HepG2 (cell line): ENCODE measurements around the gene WSCD2. TPM values are rescaled to one million over a fixed set of nuclear protein-coding genes. Genes with fewer than 3 reads are reported as not detected.

Source experiments
- ATAC-seq: fragments of 200-7000 bp; cut with Tn5 transposase; 3 replicates; pipeline ENCODE4 v1.9.1; 2020; ENCODE audit warnings: mild to moderate bottlenecking, moderate library complexity
- BruUV-seq: library from RNA; stranded (reverse); fragments of 400-500 nt; replicated peaks from 2 replicates; lab custom pipeline; 2021; lab: Mats Ljungman, UMichigan
- CTCF ChIA-PET: fragments of 300-600 bp; formaldehyde crosslinking; extraction: SDS; loops from one replicate; lab custom pipeline; 2021; ENCODE audit warnings: low total read pairs, inconsistent platforms, low intra/inter-chr PET ratio; lab: Yijun Ruan, JAX
- POLR2A ChIA-PET: fragments of 350-600 bp; sonication (Branson Sonifier 250); formaldehyde crosslinking; loops from one replicate; lab custom pipeline; 2020; ENCODE audit warnings: antibody characterized with exemption, inconsistent platforms; lab: Yijun Ruan, JAX
- DNase-seq: peaks from one replicate; pipeline ENCODE4 v3.0.0-alpha.2; 2015; ENCODE audit warnings: low spot score
- FAIRE-seq: peaks from 3 replicates; lab custom pipeline; 2011; peaks lifted over from hg19 to GRCh38; lab: Jason Lieb, UNC
- H2AFZ ChIP-seq: one replicate; pipeline ENCODE4 v1.6.1; 2011; ENCODE audit warnings: low read length, inconsistent platforms
- H3K27ac ChIP-seq: fragments of 300-600 bp; 3 replicates; pipeline ENCODE4 v1.8.0; 2011; ENCODE audit warnings: mixed run types, mild to moderate bottlenecking, mixed read lengths, low read length, inconsistent platforms; ENCODE audit not compliant: insufficient read depth; ENCODE audit errors: extremely low read length
- H3K27me3 ChIP-seq, 2 experiments: fragments of 200-600 bp in 1 of 2; 2 replicates in 1 of 2; 3 replicates in 1 of 2; pipeline versions ENCODE4 v1.6.0 to v1.8.0; 2011; ENCODE audit warnings: low read length in 2 of 2, mild to moderate bottlenecking in 2 of 2, moderate library complexity in 2 of 2, inconsistent platforms in 1 of 2; ENCODE audit not compliant: insufficient read depth in 2 of 2, control insufficient read depth in 1 of 2
- H3K36me3 ChIP-seq, 2 experiments: fragments of 200-600 bp in 1 of 2; replicated peaks in 1 of 2; 2 replicates in 1 of 2; 3 replicates in 1 of 2; pipeline versions ENCODE4 v1.5.1 to v1.8.0; 2011; ENCODE audit warnings: low read length in 2 of 2, inconsistent platforms in 1 of 2; ENCODE audit not compliant: insufficient read depth in 2 of 2, control insufficient read depth in 1 of 2
- H3K4me1 ChIP-seq: 2 replicates; pipeline ENCODE4 v1.5.1; 2012; ENCODE audit warnings: low read length, inconsistent platforms; ENCODE audit not compliant: insufficient read depth
- H3K4me2 ChIP-seq: 2 replicates; pipeline ENCODE4 v1.6.0; 2011; ENCODE audit warnings: low read depth, low read length, inconsistent platforms
- H3K4me3 ChIP-seq, 3 experiments: fragments of 200-600 bp in 1 of 3; sonication (generic), shearing (Covaris generic) in 1 of 3; replicated peaks in 1 of 3; 2 replicates each; pipeline ENCODE4 v1.5.1; 2011 to 2016; ENCODE audit warnings: low read length in 3 of 3, inconsistent platforms in 2 of 3, low read depth in 2 of 3, mild to moderate bottlenecking in 2 of 3, control low read depth in 1 of 3, mixed read lengths in 1 of 3; ENCODE audit not compliant: insufficient read depth in 1 of 3
- H3K79me2 ChIP-seq: one replicate; pipeline ENCODE4 v1.6.1; 2011; ENCODE audit warnings: low read length, inconsistent platforms; ENCODE audit not compliant: insufficient read depth
- H3K9ac ChIP-seq: 2 replicates; pipeline ENCODE4 v1.6.0; 2011; ENCODE audit warnings: mild to moderate bottlenecking, low read depth, low read length, inconsistent platforms; ENCODE audit not compliant: insufficient read depth
- H3K9me3 ChIP-seq: 2 replicates; pipeline ENCODE4 v1.5.1; 2012; ENCODE audit warnings: mild to moderate bottlenecking, low read length
- H4K20me1 ChIP-seq: 2 replicates; pipeline ENCODE4 v1.6.0; 2011; ENCODE audit warnings: inconsistent platforms, mild to moderate bottlenecking, low read length, moderate library complexity; ENCODE audit not compliant: insufficient read depth
- CEBPG ChIP-seq: IDR thresholded peaks from 2 replicates; pipeline ENCODE4 v1.6.1; 2016
- EEA1 ChIP-seq: sonication (generic); formaldehyde crosslinking; IDR thresholded peaks from 2 replicates; pipeline ENCODE4 v1.5.1; 2020; ENCODE audit warnings: mild to moderate bottlenecking, missing genetic modification reagents, borderline replicate concordance
- JUNB ChIP-seq: sonication (generic); formaldehyde crosslinking; IDR thresholded peaks from 2 replicates; pipeline ENCODE4 v1.8.0; 2022; ENCODE audit warnings: missing genetic modification reagents, mild to moderate bottlenecking, borderline replicate concordance
- NFATC3 ChIP-seq: sonication (generic); formaldehyde crosslinking; IDR thresholded peaks from 2 replicates; pipeline ENCODE4 v1.5.1; 2020; ENCODE audit warnings: mild to moderate bottlenecking, missing genetic modification reagents
- NFYB ChIP-seq: sonication (generic); formaldehyde crosslinking; IDR thresholded peaks from 2 replicates; pipeline ENCODE4 v1.4.0; 2020; ENCODE audit warnings: missing genetic modification reagents
- YY1 ChIP-seq: IDR thresholded peaks from 2 replicates; pipeline ENCODE4 v1.6.1; 2011; ENCODE audit warnings: low read length, low read depth, moderate library complexity, mild to moderate bottlenecking; ENCODE audit not compliant: insufficient read depth, insufficient replicate concordance
- ZNF619 ChIP-seq: sonication (generic); formaldehyde crosslinking; IDR thresholded peaks from 2 replicates; pipeline ENCODE4 v1.4.0; 2020; ENCODE audit warnings: mild to moderate bottlenecking, missing genetic modification reagents
- WGBS: methylation state at CpG from one replicate; pipeline ENCODE4 v1.1.6; 2017; ENCODE audit warnings: low lambda C conversion rate; 5-methylcytosine and 5-hydroxymethylcytosine counted together
- in situ Hi-C: cut with HindIII; loops from 2 replicates; pipeline ENCODE4 v1.10.0; 2017; ENCODE audit warnings: low pct_unique_long_range_greater_than_20kb; ENCODE audit not compliant: extremely low pct_ligation_motif_present
- intact Hi-C: fragments of 100-400 bp; cut with micrococcal nuclease; formaldehyde crosslinking; loops from one replicate; pipeline ENCODE4 v1.10.0; 2022; ENCODE audit not compliant: unreplicated experiment
- polyA plus RNA-seq, 8 experiments: library from polyadenylated mRNA; depleted of rRNA in 3 of 8; stranded (reverse) in 7 of 8; unstranded in 1 of 8; fragments of >200 nt; fragmentation: Illumina TruSeq in 4 of 8; extraction: Trizol in 4 of 8; gene quantifications; 2 replicates each; pipeline versions ENCODE4 v1.2.1 to v1.2.3, GENCODE V29; 2011 to 2016; ENCODE audit warnings: low read depth in 4 of 8, missing spikeins in 1 of 8, mixed read lengths in 1 of 8; ENCODE audit not compliant: insufficient read depth in 1 of 8
- total RNA-seq, 5 experiments: library from RNA; depleted of rRNA; stranded (reverse); fragments of >200 nt; fragmentation: Illumina TruSeq; extraction: Trizol; gene quantifications; 2 replicates each; pipeline ENCODE4 v1.2.3, GENCODE V29; 2016; ENCODE audit warnings: low read depth in 1 of 5
- TF ChIP-seq, protein P1 (sequence below), 2 experiments: sonication (generic) in 1 of 2; formaldehyde crosslinking in 1 of 2; IDR thresholded peaks; 2 replicates each; pipeline versions ENCODE4 v1.4.0 to v1.6.1; 2018 to 2020; ENCODE audit warnings: missing genetic modification reagents in 2 of 2, borderline replicate concordance in 1 of 2, low read depth in 1 of 2, mild to moderate bottlenecking in 1 of 2, missing biosample characterization in 1 of 2
- TF ChIP-seq, protein P2 (sequence below): sonication (generic); formaldehyde crosslinking; IDR thresholded peaks from 2 replicates; pipeline ENCODE4 v1.4.0; 2020; ENCODE audit warnings: missing genetic modification reagents, borderline replicate concordance
- TF ChIP-seq, protein P3 (sequence below): sonication (generic); formaldehyde crosslinking; IDR thresholded peaks from 2 replicates; pipeline ENCODE4 v1.8.0; 2022; ENCODE audit warnings: missing genetic modification reagents, mild to moderate bottlenecking, inconsistent platforms, borderline replicate concordance
- TF ChIP-seq, protein P4 (sequence below): sonication (generic); formaldehyde crosslinking; conservative IDR thresholded peaks from 2 replicates; pipeline ENCODE4 v1.5.0; 2020; ENCODE audit warnings: missing genetic modification reagents
- TF ChIP-seq, protein P5 (sequence below): sonication (generic); formaldehyde crosslinking; IDR thresholded peaks from 2 replicates; pipeline ENCODE4 v1.8.0; 2022; ENCODE audit warnings: mild to moderate bottlenecking, missing genetic modification reagents, moderate library complexity
- TF ChIP-seq, protein P6 (sequence below): sonication (generic); formaldehyde crosslinking; IDR thresholded peaks from 2 replicates; pipeline ENCODE4 v1.8.1; 2023; ENCODE audit warnings: missing genetic modification reagents, inconsistent platforms, borderline replicate concordance

WSCD2 gene
- total and polyA plus RNA-seq, 2 of the 13 experiments (the other 11 are each of a cell fraction or from before 2014, with no cell fraction given): not detected

DNA sequence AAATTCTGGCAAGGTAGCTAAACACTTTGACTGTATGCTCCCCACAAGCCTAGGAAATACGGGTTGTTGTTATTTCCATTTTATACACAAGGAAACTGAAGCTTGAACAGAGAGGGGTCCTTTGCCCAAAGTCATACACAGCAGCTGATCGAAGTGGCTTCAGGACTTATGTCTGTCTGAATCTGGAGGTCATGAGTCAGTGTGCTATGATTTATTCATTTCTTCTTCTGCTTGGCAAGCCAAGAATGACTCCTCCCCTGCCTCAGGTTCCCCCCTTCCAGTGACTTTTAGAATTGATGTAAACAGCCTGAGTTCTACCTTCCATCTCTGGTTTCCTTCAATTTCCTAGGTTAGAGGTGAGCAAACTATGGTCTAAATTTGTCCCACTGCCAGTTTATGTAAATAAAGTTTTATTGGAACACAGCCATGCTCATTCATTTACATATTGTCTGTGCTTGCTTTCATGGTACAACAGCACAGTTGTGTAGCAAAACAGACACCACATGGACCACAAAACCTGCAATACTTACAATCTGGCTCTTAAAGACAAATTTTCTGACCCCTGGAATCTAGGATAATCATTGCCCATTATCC is 34.9 kb upstream of the WSCD2 start:
- FAIRE-seq (no peak), ATAC-seq (no peak), DNase-seq (no peak)
- Histone ChIP-seq H3K9me3 (no peaks in the 10 kb centered on the region), H3K79me2 (no peaks in the 10 kb centered on the region), H3K9ac (no peak overlapping the region), H3K36me3 (no peaks in the 10 kb centered on the region), H3K4me3 (no peak overlapping the region), H2AFZ (no peak overlapping the region), H3K27me3 (peaks cover 0 to 8% of the 10 kb centered on the region in 2 experiments; a peak in 2 of 5 replicates), H3K4me1 (no peaks in the 10 kb centered on the region), H3K4me2 (no peak overlapping the region), H3K27ac (no peak overlapping the region), H4K20me1 (no peaks in the 10 kb centered on the region)
- ChIA-PET POLR2A (no interaction called here), CTCF (no interaction called here)
- intact Hi-C loops (no loop called here), in situ Hi-C loops (no loop called here)
- BruUV-seq: no TSS peak
- WGBS: 0% methylated on average over 2 of the region's 2 CpGs
- TF ChIP-seq ZNF619 (no peak), NFYB (CRISPR knock-in tag) (no peak), JUNB (CRISPR knock-in tag) (no peak), EEA1 (CRISPR knock-in tag) (no peak), NFATC3 (CRISPR knock-in tag) (no peak), CEBPG (no peak), YY1 (no peak)
- TF ChIP-seq, protein P1, sequence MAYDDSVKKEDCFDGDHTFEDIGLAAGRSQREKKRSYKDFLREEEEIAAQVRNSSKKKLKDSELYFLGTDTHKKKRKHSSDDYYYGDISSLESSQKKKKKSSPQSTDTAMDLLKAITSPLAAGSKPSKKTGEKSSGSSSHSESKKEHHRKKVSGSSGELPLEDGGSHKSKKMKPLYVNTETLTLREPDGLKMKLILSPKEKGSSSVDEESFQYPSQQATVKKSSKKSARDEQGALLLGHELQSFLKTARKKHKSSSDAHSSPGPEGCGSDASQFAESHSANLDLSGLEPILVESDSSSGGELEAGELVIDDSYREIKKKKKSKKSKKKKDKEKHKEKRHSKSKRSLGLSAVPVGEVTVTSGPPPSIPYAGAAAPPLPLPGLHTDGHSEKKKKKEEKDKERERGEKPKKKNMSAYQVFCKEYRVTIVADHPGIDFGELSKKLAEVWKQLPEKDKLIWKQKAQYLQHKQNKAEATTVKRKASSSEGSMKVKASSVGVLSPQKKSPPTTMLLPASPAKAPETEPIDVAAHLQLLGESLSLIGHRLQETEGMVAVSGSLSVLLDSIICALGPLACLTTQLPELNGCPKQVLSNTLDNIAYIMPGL (CRISPR knock-in tag; IDR thresholded peaks at IDR 0.05; ENCODE audit: borderline replicate concordance in 1 of 2, low read depth in 1 of 2): no peak
- TF ChIP-seq, protein P2, sequence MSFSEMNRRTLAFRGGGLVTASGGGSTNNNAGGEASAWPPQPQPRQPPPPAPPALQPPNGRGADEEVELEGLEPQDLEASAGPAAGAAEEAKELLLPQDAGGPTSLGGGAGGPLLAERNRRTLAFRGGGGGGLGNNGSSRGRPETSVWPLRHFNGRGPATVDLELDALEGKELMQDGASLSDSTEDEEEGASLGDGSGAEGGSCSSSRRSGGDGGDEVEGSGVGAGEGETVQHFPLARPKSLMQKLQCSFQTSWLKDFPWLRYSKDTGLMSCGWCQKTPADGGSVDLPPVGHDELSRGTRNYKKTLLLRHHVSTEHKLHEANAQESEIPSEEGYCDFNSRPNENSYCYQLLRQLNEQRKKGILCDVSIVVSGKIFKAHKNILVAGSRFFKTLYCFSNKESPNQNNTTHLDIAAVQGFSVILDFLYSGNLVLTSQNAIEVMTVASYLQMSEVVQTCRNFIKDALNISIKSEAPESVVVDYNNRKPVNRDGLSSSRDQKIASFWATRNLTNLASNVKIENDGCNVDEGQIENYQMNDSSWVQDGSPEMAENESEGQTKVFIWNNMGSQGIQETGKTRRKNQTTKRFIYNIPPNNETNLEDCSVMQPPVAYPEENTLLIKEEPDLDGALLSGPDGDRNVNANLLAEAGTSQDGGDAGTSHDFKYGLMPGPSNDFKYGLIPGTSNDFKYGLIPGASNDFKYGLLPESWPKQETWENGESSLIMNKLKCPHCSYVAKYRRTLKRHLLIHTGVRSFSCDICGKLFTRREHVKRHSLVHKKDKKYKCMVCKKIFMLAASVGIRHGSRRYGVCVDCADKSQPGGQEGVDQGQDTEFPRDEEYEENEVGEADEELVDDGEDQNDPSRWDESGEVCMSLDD (CRISPR knock-in tag): no peak
- TF ChIP-seq, protein P3, sequence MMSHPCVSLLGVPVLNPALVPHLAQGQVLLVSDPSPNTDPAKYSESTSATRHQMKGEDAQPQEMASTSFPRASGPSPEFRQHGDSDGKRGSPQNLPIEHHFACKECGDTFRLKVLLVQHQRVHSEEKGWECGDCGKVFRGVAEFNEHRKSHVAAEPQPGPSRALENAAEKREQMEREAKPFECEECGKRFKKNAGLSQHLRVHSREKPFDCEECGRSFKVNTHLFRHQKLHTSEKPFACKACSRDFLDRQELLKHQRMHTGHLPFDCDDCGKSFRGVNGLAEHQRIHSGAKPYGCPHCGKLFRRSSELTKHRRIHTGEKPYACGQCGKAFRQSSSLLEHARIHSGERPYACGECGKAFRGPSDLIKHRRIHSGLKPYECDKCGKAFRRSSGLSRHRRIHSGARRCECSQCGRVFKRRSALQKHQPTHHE (CRISPR knock-in tag): no peak
- TF ChIP-seq, protein P4, sequence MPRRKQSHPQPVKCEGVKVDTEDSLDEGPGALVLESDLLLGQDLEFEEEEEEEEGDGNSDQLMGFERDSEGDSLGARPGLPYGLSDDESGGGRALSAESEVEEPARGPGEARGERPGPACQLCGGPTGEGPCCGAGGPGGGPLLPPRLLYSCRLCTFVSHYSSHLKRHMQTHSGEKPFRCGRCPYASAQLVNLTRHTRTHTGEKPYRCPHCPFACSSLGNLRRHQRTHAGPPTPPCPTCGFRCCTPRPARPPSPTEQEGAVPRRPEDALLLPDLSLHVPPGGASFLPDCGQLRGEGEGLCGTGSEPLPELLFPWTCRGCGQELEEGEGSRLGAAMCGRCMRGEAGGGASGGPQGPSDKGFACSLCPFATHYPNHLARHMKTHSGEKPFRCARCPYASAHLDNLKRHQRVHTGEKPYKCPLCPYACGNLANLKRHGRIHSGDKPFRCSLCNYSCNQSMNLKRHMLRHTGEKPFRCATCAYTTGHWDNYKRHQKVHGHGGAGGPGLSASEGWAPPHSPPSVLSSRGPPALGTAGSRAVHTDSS (CRISPR knock-in tag): no peak
- TF ChIP-seq, protein P5, sequence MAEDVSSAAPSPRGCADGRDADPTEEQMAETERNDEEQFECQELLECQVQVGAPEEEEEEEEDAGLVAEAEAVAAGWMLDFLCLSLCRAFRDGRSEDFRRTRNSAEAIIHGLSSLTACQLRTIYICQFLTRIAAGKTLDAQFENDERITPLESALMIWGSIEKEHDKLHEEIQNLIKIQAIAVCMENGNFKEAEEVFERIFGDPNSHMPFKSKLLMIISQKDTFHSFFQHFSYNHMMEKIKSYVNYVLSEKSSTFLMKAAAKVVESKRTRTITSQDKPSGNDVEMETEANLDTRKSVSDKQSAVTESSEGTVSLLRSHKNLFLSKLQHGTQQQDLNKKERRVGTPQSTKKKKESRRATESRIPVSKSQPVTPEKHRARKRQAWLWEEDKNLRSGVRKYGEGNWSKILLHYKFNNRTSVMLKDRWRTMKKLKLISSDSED (CRISPR knock-in tag): no peak
- TF ChIP-seq, protein P6, sequence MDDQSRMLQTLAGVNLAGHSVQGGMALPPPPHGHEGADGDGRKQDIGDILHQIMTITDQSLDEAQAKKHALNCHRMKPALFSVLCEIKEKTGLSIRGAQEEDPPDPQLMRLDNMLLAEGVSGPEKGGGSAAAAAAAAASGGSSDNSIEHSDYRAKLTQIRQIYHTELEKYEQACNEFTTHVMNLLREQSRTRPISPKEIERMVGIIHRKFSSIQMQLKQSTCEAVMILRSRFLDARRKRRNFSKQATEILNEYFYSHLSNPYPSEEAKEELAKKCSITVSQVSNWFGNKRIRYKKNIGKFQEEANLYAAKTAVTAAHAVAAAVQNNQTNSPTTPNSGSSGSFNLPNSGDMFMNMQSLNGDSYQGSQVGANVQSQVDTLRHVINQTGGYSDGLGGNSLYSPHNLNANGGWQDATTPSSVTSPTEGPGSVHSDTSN: no peak
